CD4-positive, alpha-beta T cell treated with Interleukin-6 for 4 hours (primary cell): Measurements from ENCODE around the gene TCFL5.

Experiments
- DNase-seq: peaks from one replicate; pipeline ENCODE4 v3.0.0-alpha.2; 2020; ENCODE audit warnings: mixed read lengths

The TCFL5 gene

DNA sequence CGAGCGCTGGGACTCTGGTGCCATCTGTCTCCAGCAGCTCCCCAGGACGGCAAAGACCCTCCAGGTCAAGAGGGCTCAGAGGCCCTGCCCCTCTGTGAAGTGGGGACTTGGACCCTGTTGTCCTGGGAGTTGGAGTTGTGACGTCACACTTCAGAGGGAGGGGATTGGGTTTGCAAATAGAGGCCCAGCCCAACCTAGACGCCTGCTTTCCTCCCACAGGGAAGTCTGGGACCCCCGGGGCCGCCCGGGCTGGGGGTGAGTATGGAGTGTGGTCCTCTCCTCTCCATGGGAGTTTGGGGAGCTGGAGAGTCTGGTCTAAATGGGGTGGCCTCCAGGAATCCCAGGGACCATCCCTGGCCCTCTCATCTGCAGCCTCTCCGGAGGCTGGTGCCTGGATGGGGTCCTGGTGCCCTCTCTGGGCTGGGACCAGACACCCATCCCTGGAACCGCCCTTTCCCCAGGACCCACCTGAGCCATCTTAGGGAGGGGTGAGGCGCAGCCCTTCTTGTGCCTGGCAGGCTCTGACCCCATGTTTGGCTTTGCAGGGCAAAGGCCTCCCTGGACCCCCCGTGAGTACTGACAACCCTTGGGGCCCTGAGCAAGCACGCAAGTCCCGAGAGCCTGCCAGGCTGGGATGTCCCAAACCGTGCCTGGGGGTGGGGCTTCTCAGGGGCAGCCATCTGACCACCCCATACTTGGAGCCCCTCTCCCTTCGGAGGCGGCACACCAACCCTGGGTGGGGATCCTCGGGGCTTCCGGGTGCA lies 40.5 kb downstream of the TCFL5 start:
- DNase-seq: no peak

- DNase-seq: no peak
Observed at GRCh38 chr20:62820208-62820961, 41.2 kb downstream of the TCFL5 start.

DNA sequence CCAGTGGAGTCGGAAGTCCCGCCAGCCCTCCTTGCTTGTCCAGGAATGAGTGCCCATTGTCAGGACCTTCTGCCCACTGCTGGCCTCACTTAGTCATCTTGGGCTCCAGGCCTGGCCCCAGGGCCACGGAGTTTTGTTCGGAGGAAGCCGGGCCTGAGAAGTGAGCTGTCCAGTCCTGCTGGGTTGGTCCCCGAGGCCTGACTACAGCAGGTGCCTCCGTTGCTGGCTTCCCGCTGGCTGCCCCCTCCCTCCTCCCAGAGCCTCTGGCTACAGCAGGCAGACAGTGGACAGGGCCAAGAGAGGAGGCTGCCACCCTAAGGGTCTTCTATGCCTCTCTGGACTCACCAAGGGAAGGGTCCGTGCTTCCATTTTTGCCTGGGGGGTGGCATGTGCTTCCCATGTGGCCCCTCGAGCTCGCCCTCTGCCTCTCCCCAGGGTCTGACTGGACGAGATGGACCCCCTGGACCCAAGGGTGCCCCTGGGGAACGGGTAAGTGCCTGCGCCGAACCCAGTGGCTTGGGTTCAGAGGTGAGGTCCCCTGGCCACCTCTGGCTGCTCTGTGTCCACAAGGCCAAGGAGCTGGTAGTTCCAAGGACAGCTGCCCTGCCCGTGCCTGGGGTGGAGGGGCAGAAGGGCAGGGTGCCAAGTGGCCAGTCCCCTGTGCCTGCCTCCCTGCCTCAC lies 42.0 kb downstream of the TCFL5 start:
- no peak for DNase-seq

DNA sequence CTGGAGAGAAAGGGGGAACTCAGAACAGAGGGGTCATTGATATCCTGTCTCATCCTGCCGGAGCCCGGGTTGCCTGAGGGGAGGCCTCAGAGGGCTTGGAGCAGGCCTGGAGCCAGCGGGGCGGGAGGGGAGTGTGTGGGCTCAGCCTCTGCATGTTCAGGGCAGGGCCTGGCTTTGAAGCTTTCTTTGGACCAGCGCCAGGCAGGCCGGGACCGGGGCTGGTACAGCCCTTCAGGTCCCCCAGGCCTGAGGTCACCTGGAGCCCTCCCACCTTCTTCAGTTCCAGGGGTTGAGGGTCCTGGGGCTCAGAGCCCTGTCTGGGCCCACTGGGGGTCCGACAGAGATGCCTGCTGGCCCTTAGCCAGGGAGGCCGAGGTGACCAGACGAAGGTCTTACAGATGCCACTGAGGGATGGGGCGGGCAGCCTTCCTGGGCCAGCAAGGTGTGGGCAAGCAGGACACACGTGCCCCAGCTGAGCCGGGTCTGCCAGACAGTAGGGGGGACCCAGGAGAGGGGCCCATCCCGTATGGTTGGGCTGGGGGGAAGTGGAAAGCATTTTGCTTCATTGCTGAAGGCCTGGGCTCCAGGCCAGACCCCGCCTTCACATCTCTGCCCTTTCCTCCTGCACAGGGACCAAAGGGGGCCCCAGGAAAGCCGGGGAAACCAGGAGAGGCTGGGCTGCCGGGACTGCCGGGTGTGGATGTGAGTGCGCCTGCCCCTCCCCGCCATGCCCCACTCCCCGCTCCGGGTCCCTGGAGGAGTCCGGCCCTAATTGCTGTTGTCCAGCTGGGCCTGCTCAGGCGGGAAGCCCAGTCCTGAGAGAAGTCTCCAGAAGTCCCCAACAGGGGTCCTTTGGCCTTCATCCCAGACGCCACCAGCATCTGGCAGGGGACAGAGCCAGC lies 42.8 kb downstream of the TCFL5 start:
- no peak for DNase-seq

GRCh38 chr20:62817975-62818591 lies 43.5 kb downstream of the TCFL5 start:
- DNase-seq: no peak

GRCh38 chr20:62816884-62817873 lies 44.4 kb downstream of the TCFL5 start, which contains the start of gene COL9A3:
COL9A3 (plus strand) TSS chr20:62817050; CDS start chr20:62817065, 15 bp downstream.
- DNase-seq: peak; percentile 28

DNA sequence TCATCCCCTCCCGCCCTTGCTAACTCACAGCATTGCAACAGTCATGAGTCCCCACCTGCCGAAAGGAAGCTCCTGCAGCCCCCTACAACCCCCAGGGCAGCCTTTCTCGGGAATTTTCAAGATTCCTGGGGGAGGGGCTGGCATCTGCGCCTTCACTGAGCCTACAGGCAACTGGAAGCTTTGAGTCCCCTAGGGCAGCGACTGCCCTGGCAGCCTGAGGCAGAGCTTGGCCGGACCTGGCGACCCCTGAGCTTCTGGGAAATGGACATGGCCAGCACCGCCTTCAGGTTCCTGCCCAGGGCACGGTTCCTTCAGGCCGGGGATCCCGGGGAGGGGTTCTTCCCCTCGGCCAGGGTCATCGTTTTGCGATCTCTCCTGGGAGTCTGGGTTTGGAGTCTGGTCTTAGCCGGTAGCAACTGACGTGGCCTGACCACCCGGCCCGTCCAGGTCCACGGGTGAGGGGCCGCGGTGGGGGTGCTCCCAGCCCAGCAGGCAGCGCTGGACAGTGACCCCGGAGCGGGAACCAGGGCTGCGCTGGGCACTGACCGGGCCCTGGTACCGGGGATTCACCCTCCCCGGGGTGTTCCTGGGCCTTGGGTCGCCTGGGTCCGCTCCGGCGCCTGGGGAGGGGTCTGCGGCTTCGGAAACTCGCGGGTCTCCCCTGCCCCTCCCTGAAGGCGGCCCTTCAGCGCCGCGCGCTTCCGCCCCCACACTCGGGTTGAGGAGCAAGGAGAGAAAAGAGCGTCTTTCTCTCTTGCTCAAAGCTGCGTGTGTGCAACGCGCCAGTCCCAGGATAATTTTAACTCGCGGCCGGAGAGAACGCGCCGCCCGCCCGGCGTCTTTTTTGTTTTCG lies 45.4 kb downstream of the TCFL5 start:
- peak; percentile 32 for DNase-seq

GRCh38 chr20:62815066-62815991 lies 46.3 kb downstream of the TCFL5 start:
- no peak for DNase-seq

GRCh38 chr20:62814709-62815065 lies 46.9 kb downstream of the TCFL5 start:
- DNase-seq: no peak

DNA sequence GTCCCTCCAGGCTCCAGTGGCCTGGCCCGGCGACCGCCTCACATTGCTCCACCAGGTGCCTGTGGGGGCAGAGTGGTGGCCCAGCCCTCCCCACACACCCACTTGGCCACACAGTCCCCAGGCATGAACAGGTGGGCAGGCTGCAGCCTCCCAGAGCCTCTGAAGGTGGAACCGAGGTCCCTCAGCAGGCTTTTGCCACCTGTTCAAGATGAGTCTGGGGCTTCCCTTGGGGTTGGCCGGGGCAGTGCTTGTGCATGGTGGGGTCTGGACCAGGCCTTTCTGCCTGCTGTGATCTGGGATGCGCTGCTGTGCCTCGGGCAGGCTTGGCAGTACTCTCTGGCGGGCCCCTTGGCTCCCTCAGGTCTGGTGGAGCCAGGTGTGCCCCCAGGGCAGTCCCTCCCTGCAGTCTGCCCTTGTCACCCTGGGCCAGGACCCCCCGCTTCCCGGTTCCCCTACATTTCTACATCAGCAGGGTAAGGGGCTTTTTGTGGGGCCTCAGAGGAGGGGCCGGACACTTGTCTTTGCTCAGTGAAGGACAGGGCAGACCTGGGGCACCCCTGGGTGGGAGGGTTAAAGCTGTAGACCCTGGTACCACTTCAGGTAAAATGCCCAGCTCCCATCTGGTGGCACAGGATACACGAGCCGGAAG lies 47.4 kb downstream of the TCFL5 start:
- no peak for DNase-seq

- DNase-seq: no peak
Observed at GRCh38 chr20:62813588-62813987, 48.0 kb downstream of the TCFL5 start.

GRCh38 chr20:62812907-62813200 lies 48.8 kb downstream of the TCFL5 start:
- DNase-seq: no peak

DNA sequence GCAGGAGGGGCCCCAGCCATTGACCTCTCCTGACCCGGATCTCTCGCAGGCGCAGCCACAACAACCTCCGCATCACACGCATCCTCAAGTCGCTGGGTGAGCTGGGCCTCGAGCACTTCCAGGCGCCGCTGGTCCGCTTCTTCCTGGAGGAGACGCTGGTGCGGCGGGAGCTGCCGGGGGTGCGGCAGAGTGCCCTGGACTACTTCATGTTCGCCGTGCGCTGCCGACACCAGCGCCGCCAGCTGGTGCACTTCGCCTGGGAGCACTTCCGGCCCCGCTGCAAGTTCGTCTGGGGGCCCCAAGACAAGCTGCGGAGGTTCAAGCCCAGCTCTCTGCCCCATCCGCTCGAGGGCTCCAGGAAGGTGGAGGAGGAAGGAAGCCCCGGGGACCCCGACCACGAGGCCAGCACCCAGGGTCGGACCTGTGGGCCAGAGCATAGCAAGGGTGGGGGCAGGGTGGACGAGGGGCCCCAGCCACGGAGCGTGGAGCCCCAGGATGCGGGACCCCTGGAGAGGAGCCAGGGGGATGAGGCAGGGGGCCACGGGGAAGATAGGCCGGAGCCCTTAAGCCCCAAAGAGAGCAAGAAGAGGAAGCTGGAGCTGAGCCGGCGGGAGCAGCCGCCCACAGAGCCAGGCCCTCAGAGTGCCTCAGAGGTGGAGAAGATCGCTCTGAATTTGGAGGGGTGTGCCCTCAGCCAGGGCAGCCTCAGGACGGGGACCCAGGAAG lies 49.3 kb downstream of the TCFL5 start:
- DNase-seq: no peak

DNA sequence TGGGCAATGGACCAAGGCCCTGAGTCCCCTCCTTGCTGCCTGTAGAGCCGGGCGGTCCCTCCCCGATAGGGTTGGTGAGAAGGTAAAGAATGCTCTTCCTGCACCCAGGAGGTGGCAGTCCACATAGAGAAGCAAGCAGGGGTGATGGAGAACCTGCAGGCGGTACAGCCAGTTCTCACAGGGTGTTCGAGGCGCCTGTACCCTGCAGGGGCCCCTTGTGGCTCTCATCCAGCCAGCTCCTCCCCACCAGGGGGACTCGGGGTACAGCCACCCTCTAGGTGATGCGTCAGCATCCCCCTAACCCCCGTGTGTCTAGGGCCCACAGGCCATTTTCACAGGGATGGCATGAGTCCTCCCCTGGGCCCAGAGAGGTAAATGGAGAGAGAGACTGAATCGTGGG lies 49.9 kb downstream of the TCFL5 start:
- no peak for DNase-seq

DNA sequence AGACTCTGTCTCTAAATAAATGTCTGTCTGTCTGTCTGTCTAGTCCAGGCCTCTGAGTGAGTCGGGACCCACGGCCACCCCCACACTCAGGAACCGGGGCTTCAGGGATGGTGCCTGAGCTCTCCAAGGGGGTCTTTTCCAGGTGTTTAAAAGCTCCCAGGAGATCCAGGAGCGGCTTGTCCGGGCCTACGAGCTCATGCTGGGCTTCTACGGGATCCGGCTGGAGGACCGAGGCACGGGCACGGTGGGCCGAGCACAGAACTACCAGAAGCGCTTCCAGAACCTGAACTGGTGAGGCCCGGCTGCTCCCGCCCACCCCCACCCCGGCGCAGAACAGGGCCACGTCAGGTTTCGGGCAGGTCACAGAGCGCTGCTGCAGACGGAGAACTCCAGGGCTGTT lies 50.3 kb downstream of the TCFL5 start:
- no peak for DNase-seq

DNA sequence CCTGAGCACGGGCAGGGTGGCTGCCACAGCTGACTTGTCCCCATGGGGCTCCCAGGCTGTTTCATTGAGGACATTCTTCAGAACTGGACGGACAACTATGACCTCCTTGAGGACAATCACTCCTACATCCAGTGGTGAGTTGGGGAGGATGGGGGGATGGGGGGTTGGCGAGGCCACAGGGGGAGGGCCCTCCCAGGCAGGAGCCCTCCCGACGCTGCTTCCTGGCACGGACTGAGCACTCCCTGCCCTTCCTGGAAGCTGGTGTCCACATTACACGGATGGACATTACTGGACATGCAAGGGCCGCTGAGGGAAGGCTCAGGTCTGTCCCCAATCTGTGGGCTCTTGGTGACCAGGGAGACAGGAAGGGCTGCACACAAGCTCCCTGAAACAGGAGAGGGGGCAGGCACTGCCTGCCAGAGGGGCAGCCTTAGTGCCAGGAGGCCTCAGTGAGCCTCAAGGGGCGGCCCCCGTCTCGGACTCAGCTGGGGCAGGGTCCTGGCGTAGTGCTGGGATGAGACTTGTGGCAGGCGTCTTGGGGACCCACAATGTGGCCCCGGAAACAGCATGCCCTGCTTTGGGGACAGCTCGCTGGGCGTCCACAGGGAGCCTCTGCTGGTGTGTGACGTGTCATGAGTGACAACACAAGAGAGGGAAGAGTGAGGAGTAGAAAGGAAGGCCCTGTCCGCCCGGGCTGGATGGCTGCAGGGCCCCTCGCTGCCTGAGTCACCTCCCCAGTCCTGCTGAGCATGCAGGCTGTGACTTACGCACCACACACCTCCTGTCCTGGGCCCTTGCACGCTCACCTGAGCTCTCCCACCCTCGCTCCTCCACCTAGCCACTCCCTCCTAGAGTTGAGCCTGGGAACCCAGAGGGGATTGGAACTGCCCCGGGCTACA lies 51.8 kb downstream of the TCFL5 start:
- DNase-seq: no peak
